K562 (cell line): Measurements from ENCODE around the gene MYO3B. TPM values are rescaled to one million over a fixed set of nuclear protein-coding genes. Genes with fewer than 3 reads are reported as not detected.

ENCODE experiments used
- CBFA2T2 ChIP-seq: fragments of 450-650 bp; conservative IDR thresholded peaks from 2 replicates; pipeline ENCODE4 v1.6.1; 2017; ENCODE audit warnings: mild to moderate bottlenecking
- FOSL1 ChIP-seq: fragments of 200-800 bp; sonication (Bioruptor generic); conservative IDR thresholded peaks from 2 replicates; pipeline ENCODE4 v1.6.1; 2016; ENCODE audit warnings: missing genetic modification characterization, missing compliant biosample characterization
- FOXK2 ChIP-seq, 2 experiments: fragments of 450-650 bp; IDR thresholded peaks in 1 of 2; conservative IDR thresholded peaks in 1 of 2; 2 replicates each; pipeline ENCODE4 v1.6.1; 2016; ENCODE audit warnings: low read depth in 2 of 2, mild to moderate bottlenecking in 1 of 2
- KLF6 ChIP-seq: fragments of 250-450 bp; sonication (Bioruptor Pico); IDR thresholded peaks from 2 replicates; pipeline ENCODE4 v1.4.0; 2020; ENCODE audit warnings: mild to moderate bottlenecking, moderate library complexity, borderline replicate concordance
- MITF ChIP-seq: IDR thresholded peaks from 2 replicates; pipeline ENCODE4 v1.6.1; 2014; ENCODE audit warnings: antibody characterized with exemption
- NUFIP1 ChIP-seq: fragments of 450-650 bp; IDR thresholded peaks from 2 replicates; pipeline ENCODE4 v1.6.1; 2018; ENCODE audit not compliant: partially characterized antibody
- POLR2A ChIP-seq: fragments of 450-650 bp; conservative IDR thresholded peaks from 2 replicates; pipeline ENCODE4 v1.6.1; 2016
- SMARCA4 ChIP-seq: fragments of 450-650 bp; IDR thresholded peaks from 2 replicates; pipeline ENCODE4 v1.6.1; 2016
- THRA ChIP-seq: fragments of 450-650 bp; IDR thresholded peaks from 2 replicates; pipeline ENCODE4 v1.6.1; 2017; ENCODE audit warnings: mild to moderate bottlenecking, moderate library complexity
- ZNF318 ChIP-seq, 2 experiments: fragments of 450-650 bp; IDR thresholded peaks; 2 replicates each; pipeline ENCODE4 v1.6.1; 2016; ENCODE audit warnings: mild to moderate bottlenecking in 2 of 2, borderline replicate concordance in 1 of 2, low read depth in 1 of 2, moderate library complexity in 1 of 2
- ZNF384 ChIP-seq: IDR thresholded peaks from 2 replicates; pipeline ENCODE4 v1.6.1; 2012; ENCODE audit warnings: low read depth, low read length, improper control_type of control experiment
- ZNF609 ChIP-seq: sonication (generic); formaldehyde crosslinking; IDR thresholded peaks from 2 replicates; pipeline ENCODE4 v1.8.1; 2023; ENCODE audit warnings: missing genetic modification reagents, mild to moderate bottlenecking, borderline replicate concordance
- polyA plus RNA-seq, 8 experiments: library from polyadenylated mRNA; depleted of rRNA in 4 of 8; stranded (reverse) in 5 of 8; unstranded in 3 of 8; fragments of >200 nt; fragmentation: Nextera tagmentation in 2 of 8; fragmentation: Illumina TruSeq in 1 of 8; extraction: Ambion mirVana in 2 of 8; extraction: Trizol in 1 of 8; gene quantifications; 2 replicates each; pipeline versions ENCODE4 v1.2.1 to v1.2.3, GENCODE V29; 2011 to 2014; ENCODE audit warnings: inconsistent platforms in 1 of 8, missing spikeins in 1 of 8
- total RNA-seq, 7 experiments: library from RNA; depleted of rRNA in 6 of 7; stranded (reverse); fragments of >200 nt in 6 of 7; fragmentation: Illumina TruSeq in 2 of 7; extraction: Trizol in 2 of 7; gene quantifications; 2 replicates each; pipeline versions ENCODE4 v1.2.1 to v1.2.3, GENCODE V29; 2011 to 2021; ENCODE audit warnings: low replicate concordance in 1 of 7

MYO3B gene
- total and polyA plus RNA-seq, 9 of the 15 experiments (the other 6 are each of a cell fraction or from before 2014, with no cell fraction given): 2.7 to 6.5 (median 3.6) TPM

- TF ChIP-seq ZNF318 (IDR thresholded peaks at IDR 0.05; ENCODE audit: borderline replicate concordance in 1 of 2, low read depth in 1 of 2): no peak
- no peak for TF ChIP-seq POLR2A
- TF ChIP-seq FOXK2 (conservative IDR thresholded peaks at IDR 0.05 in 1 of 2, IDR thresholded peaks at IDR 0.05 in 1 of 2; ENCODE audit: low read depth in 2 of 2): peak; percentile 42 to 77; a peak in 3 of 4 replicates
- TF ChIP-seq CBFA2T2: no peak
- TF ChIP-seq SMARCA4: peak; percentile 47; the same call in 1 of the 2 replicates
- TF ChIP-seq KLF6: no peak
- no peak for TF ChIP-seq ZNF384
- no peak for TF ChIP-seq MITF
- TF ChIP-seq THRA: no peak
- peak; percentile 55; the same call in 1 of the 2 replicates for TF ChIP-seq FOSL1 (tag)
- TF ChIP-seq ZNF609: no peak
- no peak for TF ChIP-seq NUFIP1
Observed at GRCh38 chr2:170157025-170157684, 20.8 kb upstream of the MYO3B start (continued).
